Measurements from ENCODE around the gene PCBP3.
"Not testable (repeated sequence)": the region's sequence is repeated elsewhere in the genome, so short reads cannot be mapped to it uniquely, and the experiment has no call there.

The PCBP3 gene

GRCh38 chr21:45635271-45636151 is 8.0 kb upstream of the PCBP3 start:
- no peak for DNase-seq (ENCODE audit: low spot score)

GRCh38 chr21:45636459-45636858 is 7.1 kb upstream of the PCBP3 start:
- no peak for DNase-seq (ENCODE audit: low spot score)

- DNase-seq (ENCODE audit: low spot score) = no peak
Observed at GRCh38 chr21:45636951-45637646, 6.4 kb upstream of the PCBP3 start.

- no peak for DNase-seq (ENCODE audit: low spot score)
Observed at GRCh38 chr21:45637883-45638282, 5.6 kb upstream of the PCBP3 start.

GRCh38 chr21:45638707-45639106 is 4.8 kb upstream of the PCBP3 start:
- DNase-seq (ENCODE audit: low spot score) = no peak

GRCh38 chr21:45639206-45640000 is 4.1 kb upstream of the PCBP3 start:
- no peak for DNase-seq (ENCODE audit: low spot score)

GRCh38 chr21:45640001-45640887 is 3.3 kb upstream of the PCBP3 start:
- peak; percentile 54 for DNase-seq (ENCODE audit: low spot score)

- no peak for DNase-seq (ENCODE audit: low spot score)
Observed at GRCh38 chr21:45640888-45641479, 2.5 kb upstream of the PCBP3 start.

GRCh38 chr21:45641480-45642035 is 2.0 kb upstream of the PCBP3 start:
- DNase-seq (ENCODE audit: low spot score) = no peak

- DNase-seq (ENCODE audit: low spot score) = no peak
Observed at GRCh38 chr21:45642122-45642813, 1.3 kb upstream of the PCBP3 start.

- DNase-seq (ENCODE audit: low spot score) = no peak
Observed at GRCh38 chr21:45644041-45644906, 749 bp downstream of the PCBP3 start.

- DNase-seq (ENCODE audit: low spot score) = no peak
Observed at GRCh38 chr21:45651921-45652320, 8.4 kb downstream of the PCBP3 start.

GRCh38 chr21:45655124-45655523 is 11.6 kb downstream of the PCBP3 start:
- no peak for DNase-seq (ENCODE audit: low spot score)

GRCh38 chr21:45656114-45656513 is 12.6 kb downstream of the PCBP3 start:
- DNase-seq (ENCODE audit: low spot score) = not testable (repeated sequence)

GRCh38 chr21:45661913-45662622 is 18.5 kb downstream of the PCBP3 start:
- not testable (repeated sequence) for DNase-seq (ENCODE audit: low spot score)

GRCh38 chr21:45662623-45663245 is 19.2 kb downstream of the PCBP3 start:
- DNase-seq (ENCODE audit: low spot score) = not testable (repeated sequence)

GRCh38 chr21:45669382-45669781 is 25.9 kb downstream of the PCBP3 start:
- DNase-seq (ENCODE audit: low spot score) = no peak

- no peak for DNase-seq (ENCODE audit: low spot score)
Observed at GRCh38 chr21:45670731-45671130, 27.2 kb downstream of the PCBP3 start.

All from germinal center (tissue), 1 donor.